Measurements from ENCODE around the gene ZNF124. TPM values are rescaled to one million over a fixed set of nuclear protein-coding genes. Genes with fewer than 3 reads are reported as not detected.

The ZNF124 gene
- total RNA-seq, 1 donor = 46.9 TPM

- no peak for DNase-seq (ENCODE audit: low read depth in 2 of 3, low spot score in 2 of 3)
Observed at GRCh38 chr1:247114351-247115140, 57.3 kb downstream of the ZNF124 start.

GRCh38 chr1:247113733-247114271, 58.0 kb downstream of the ZNF124 start:
- DNase-seq (ENCODE audit: low read depth in 2 of 3, low spot score in 2 of 3) = no peak

- no peak for DNase-seq (ENCODE audit: low read depth in 2 of 3, low spot score in 2 of 3)
Observed at GRCh38 chr1:247113094-247113497, 58.7 kb downstream of the ZNF124 start.

- no peak for DNase-seq (ENCODE audit: low read depth in 2 of 3, low spot score in 2 of 3)
Observed at GRCh38 chr1:247112479-247112781, 59.4 kb downstream of the ZNF124 start.

- DNase-seq (ENCODE audit: low read depth in 2 of 3, low spot score in 2 of 3) = peak in 1 of 3 donors; percentile 4
Observed at GRCh38 chr1:247111700-247112478, 59.9 kb downstream of the ZNF124 start.

- no peak for DNase-seq (ENCODE audit: low read depth in 2 of 3, low spot score in 2 of 3)
Observed at GRCh38 chr1:247111259-247111699, 60.5 kb downstream of the ZNF124 start.

GRCh38 chr1:247110627-247111258, 61.1 kb downstream of the ZNF124 start:
- DNase-seq (ENCODE audit: low read depth in 2 of 3, low spot score in 2 of 3) = peak in 2 of 3 donors; percentile 20 to 22

- no peak for DNase-seq (ENCODE audit: low read depth in 2 of 3, low spot score in 2 of 3)
Observed at GRCh38 chr1:247107694-247108093, 64.1 kb downstream of the ZNF124 start.

- no peak for DNase-seq (ENCODE audit: low read depth in 2 of 3, low spot score in 2 of 3)
Observed at GRCh38 chr1:247105966-247106365, 65.9 kb downstream of the ZNF124 start.

Small RNA genes within 50 kb of the gene (small RNA-seq; reads per million reads assigned to genes)
- gene AL390728.3 (not detected), gene RNA5SP82 (not detected)

Other genes with a start within 250 kb of the ZNF124 start
- 14.5 TPM for gene AHCTF1, start 240.1 kb downstream of the ZNF124 start, total RNA-seq
- gene ZNF695, start 164.0 kb downstream of the ZNF124 start, total RNA-seq = 1.3 TPM
- 1.1 TPM for gene ZNF670, start 93.2 kb downstream of the ZNF124 start, total RNA-seq
- 15.6 TPM for gene ZNF669, start 67.7 kb downstream of the ZNF124 start, total RNA-seq
- gene VN1R5, start 84.1 kb upstream of the ZNF124 start, total RNA-seq = not detected
- gene ZNF496, start 159.8 kb upstream of the ZNF124 start, total RNA-seq = 53.1 TPM
- gene NLRP3, start 244.2 kb upstream of the ZNF124 start, total RNA-seq = 18.0 TPM